SK-N-SH (cell line): ENCODE results near the gene LLGL1. TPM values are rescaled to one million over a fixed set of nuclear protein-coding genes. Genes with fewer than 3 reads are reported as not detected.
A peak's percentile ranks its signal among the peaks of the same experiment; 100 is the strongest.

Experiments used
- CTCF ChIA-PET: fragments of 300-600, 350-600 bp; formaldehyde crosslinking; extraction: SDS; loops from one replicate; lab custom pipeline; 2021; lab: Yijun Ruan, JAX
- POLR2A ChIA-PET: fragments of 350-600 bp; sonication (Branson Sonifier 250); formaldehyde crosslinking; extraction: SDS; loops from one replicate; lab custom pipeline; 2020; ENCODE audit warnings: antibody characterized with exemption, inconsistent platforms; lab: Yijun Ruan, JAX
- DNase-seq: peaks from one replicate; pipeline ENCODE4 v3.0.0; 2012
- H2AFZ ChIP-seq: fragments of 200-600 bp; sonication (generic); 2 replicates; pipeline ENCODE4 v1.8.1; 2016; ENCODE audit warnings: antibody characterized with exemption, mild to moderate bottlenecking, low read depth
- H3F3A ChIP-seq: fragments of 200-600 bp; sonication (generic); replicated peaks from 2 replicates; pipeline ENCODE3; 2016; ENCODE audit warnings: antibody characterized with exemption, mild to moderate bottlenecking; ENCODE audit not compliant: insufficient read depth
- H3K27ac ChIP-seq, 2 experiments: fragments of 200-500 bp in 1 of 2; fragments of 200-600 bp in 1 of 2; sonication (Bioruptor generic) in 1 of 2; sonication (generic), shearing (Covaris generic) in 1 of 2; 2 replicates each; pipeline versions ENCODE4 v1.5.1 to v1.6.1; 2014 to 2016; ENCODE audit warnings: low read depth in 2 of 2, inconsistent platforms in 1 of 2, low read length in 1 of 2, mild to moderate bottlenecking in 1 of 2, mixed read lengths in 1 of 2
- H3K27me3 ChIP-seq: fragments of 200-600 bp; sonication (generic), shearing (Covaris generic); 2 replicates; pipeline ENCODE4 v1.6.1; 2016; ENCODE audit warnings: mixed run types; ENCODE audit not compliant: insufficient read depth
- H3K36me3 ChIP-seq, 2 experiments: fragments of 200-500 bp in 1 of 2; fragments of 200-600 bp in 1 of 2; sonication (Bioruptor generic) in 1 of 2; sonication (generic) in 1 of 2; replicated peaks in 1 of 2; 2 replicates each; pipeline versions ENCODE3 to v1.5.1; 2014 to 2016; ENCODE audit warnings: low read length in 1 of 2, mild to moderate bottlenecking in 1 of 2; ENCODE audit not compliant: insufficient read depth in 2 of 2, control insufficient read depth in 1 of 2
- H3K4me1 ChIP-seq, 2 experiments: fragments of 200-500 bp in 1 of 2; fragments of 200-600 bp in 1 of 2; sonication (Bioruptor generic) in 1 of 2; sonication (generic), shearing (Covaris generic) in 1 of 2; 2 replicates each; pipeline versions ENCODE4 v1.5.1 to v1.6.1; 2014 to 2016; ENCODE audit warnings: low read depth in 1 of 2, low read length in 1 of 2, mixed run types in 1 of 2; ENCODE audit not compliant: insufficient read depth in 2 of 2, control insufficient read depth in 1 of 2
- H3K4me2 ChIP-seq: fragments of 200-600 bp; sonication (generic), shearing (Covaris generic); 2 replicates; pipeline ENCODE4 v1.6.1; 2017; ENCODE audit warnings: mixed run types
- H3K4me3 ChIP-seq, 2 experiments: fragments of 200-500 bp in 1 of 2; fragments of 200-600 bp in 1 of 2; sonication (Bioruptor generic) in 1 of 2; sonication (generic), shearing (Covaris generic) in 1 of 2; 2 replicates each; pipeline versions ENCODE4 v1.5.1 to v1.8.1; 2014 to 2016; ENCODE audit warnings: low read depth in 2 of 2, inconsistent platforms in 1 of 2, low read length in 1 of 2, mild to moderate bottlenecking in 1 of 2, mixed read lengths in 1 of 2, moderate library complexity in 1 of 2
- H3K79me2 ChIP-seq: fragments of 200-600 bp; sonication (generic); 2 replicates; pipeline ENCODE4 v1.8.1; 2017; ENCODE audit warnings: mild to moderate bottlenecking; ENCODE audit not compliant: insufficient read depth
- H3K9ac ChIP-seq: fragments of 200-600 bp; sonication (generic); 2 replicates; pipeline ENCODE4 v1.6.1; 2017; ENCODE audit warnings: mixed run types
- H3K9me2 ChIP-seq: fragments of 200-600 bp; sonication (generic); 2 replicates; pipeline ENCODE4 v1.6.1; 2017; ENCODE audit warnings: mixed run types
- H3K9me3 ChIP-seq: fragments of 200-600 bp; sonication (generic); 2 replicates; pipeline ENCODE4 v1.6.1; 2017; ENCODE audit warnings: mixed run types, mild to moderate bottlenecking, moderate library complexity
- H4K20me1 ChIP-seq: fragments of 200-600 bp; sonication (generic); 2 replicates; pipeline ENCODE4 v1.6.1; 2017; ENCODE audit warnings: mild to moderate bottlenecking, mixed run types; ENCODE audit not compliant: insufficient read depth
- CHD2 ChIP-seq: fragments of 150-350 bp; IDR thresholded peaks from 2 replicates; pipeline ENCODE4 v1.6.1; 2018; ENCODE audit warnings: low read length; ENCODE audit not compliant: partially characterized antibody
- ELF1 ChIP-seq: IDR thresholded peaks from 2 replicates; pipeline ENCODE4 v1.4.0; 2012
- EP300 ChIP-seq, 2 experiments: IDR thresholded peaks; 2 replicates each; pipeline versions ENCODE4 v1.4.0 to v1.6.1; 2012; ENCODE audit warnings: borderline replicate concordance in 1 of 2, low read depth in 1 of 2, low read length in 1 of 2
- EZH2phosphoT487 ChIP-seq: fragments of 200-600 bp; sonication (generic); IDR thresholded peaks from 2 replicates; pipeline ENCODE4 v1.6.1; 2017; ENCODE audit warnings: low read depth, mixed run types, mild to moderate bottlenecking, antibody characterized with exemption, moderate library complexity, borderline replicate concordance
- FOXJ3 ChIP-seq: sonication (generic); formaldehyde crosslinking; IDR thresholded peaks from 2 replicates; pipeline ENCODE4 v1.5.1; 2020; ENCODE audit warnings: mild to moderate bottlenecking, missing genetic modification reagents
- FOXM1 ChIP-seq: IDR thresholded peaks from 2 replicates; pipeline ENCODE4 v1.4.0; 2012; ENCODE audit warnings: low read depth, mild to moderate bottlenecking
- GABPA ChIP-seq: IDR thresholded peaks from 2 replicates; pipeline ENCODE4 v1.4.0; 2012; ENCODE audit warnings: low read depth, mild to moderate bottlenecking
- GATA2 ChIP-seq: sonication (generic); formaldehyde crosslinking; IDR thresholded peaks from 2 replicates; pipeline ENCODE4 v1.5.0; 2020; ENCODE audit warnings: mild to moderate bottlenecking, missing genetic modification reagents
- JUND ChIP-seq: IDR thresholded peaks from 2 replicates; pipeline ENCODE4 v1.4.0; 2012
- MEF2A ChIP-seq: IDR thresholded peaks from 2 replicates; pipeline ENCODE4 v1.4.0; 2012; ENCODE audit warnings: low read depth, borderline replicate concordance
- MXI1 ChIP-seq: IDR thresholded peaks from 2 replicates; pipeline ENCODE4 v1.6.1; 2012; ENCODE audit warnings: mild to moderate bottlenecking, low read depth, low read length, improper control_type of control experiment
- NFIC ChIP-seq: IDR thresholded peaks from 2 replicates; pipeline ENCODE4 v1.4.0; 2012; ENCODE audit warnings: borderline replicate concordance
- NRF1 ChIP-seq: IDR thresholded peaks from 2 replicates; pipeline ENCODE4 v1.6.1; 2012; ENCODE audit warnings: low read depth, mild to moderate bottlenecking, low read length
- POLR2AphosphoS5 ChIP-seq: IDR thresholded peaks from 2 replicates; pipeline ENCODE4 v1.6.1; 2012; ENCODE audit warnings: low read depth, low read length
- RAD21 ChIP-seq: IDR thresholded peaks from 2 replicates; pipeline ENCODE4 v1.6.1; 2012; ENCODE audit warnings: mild to moderate bottlenecking, low read length
- RFX5 ChIP-seq: IDR thresholded peaks from 2 replicates; pipeline ENCODE4 v1.6.1; 2012; ENCODE audit warnings: mild to moderate bottlenecking, improper control_type of control experiment, low read length
- SIN3A ChIP-seq: IDR thresholded peaks from 2 replicates; pipeline ENCODE4 v1.6.1; 2012; ENCODE audit warnings: low read depth, mild to moderate bottlenecking, low read length, moderate library complexity, borderline replicate concordance
- SMC3 ChIP-seq: IDR thresholded peaks from 2 replicates; pipeline ENCODE4 v1.6.1; 2012; ENCODE audit warnings: low read depth, low read length, improper control_type of control experiment
- TAF1 ChIP-seq: IDR thresholded peaks from 2 replicates; pipeline ENCODE4 v1.6.1; 2012; ENCODE audit warnings: low read depth, mild to moderate bottlenecking, low read length, moderate library complexity, borderline replicate concordance
- TCF12 ChIP-seq: IDR thresholded peaks from 2 replicates; pipeline ENCODE4 v1.4.0; 2012
- TEAD4 ChIP-seq: IDR thresholded peaks from 2 replicates; pipeline ENCODE4 v1.4.0; 2012; ENCODE audit warnings: mild to moderate bottlenecking, borderline replicate concordance; ENCODE audit not compliant: insufficient read depth
- YY1 ChIP-seq: IDR thresholded peaks from 2 replicates; pipeline ENCODE4 v1.4.0; 2012; ENCODE audit warnings: low read depth, mild to moderate bottlenecking
- WGBS: methylation state at CpG from one replicate; pipeline ENCODE4 v1.1.6; 2017; ENCODE audit warnings: low lambda C conversion rate; 5-methylcytosine and 5-hydroxymethylcytosine counted together
- polyA plus RNA-seq, 3 experiments: library from polyadenylated mRNA; depleted of rRNA; stranded (reverse); fragments of >200 nt; gene quantifications; 2 replicates each; pipeline ENCODE4 v1.2.3, GENCODE V29; 2012
- TF ChIP-seq, protein P1 (sequence below): fragments of 200-600 bp; sonication (generic); IDR thresholded peaks from 2 replicates; pipeline ENCODE4 v1.6.1; 2017; ENCODE audit warnings: antibody characterized with exemption, mild to moderate bottlenecking, moderate library complexity
- TF ChIP-seq, protein P2 (sequence below): IDR thresholded peaks from 2 replicates; pipeline ENCODE4 v1.4.0; 2012; ENCODE audit warnings: low read depth, borderline replicate concordance
- TF ChIP-seq, protein P3 (sequence below): fragments of 150-350 bp; IDR thresholded peaks from 2 replicates; pipeline ENCODE4 v1.6.1; 2016; ENCODE audit warnings: mild to moderate bottlenecking, low read depth, low read length
- TF ChIP-seq, protein P4 (sequence below): IDR thresholded peaks from 2 replicates; pipeline ENCODE4; 2012
- TF ChIP-seq, protein P5 (sequence below): IDR thresholded peaks from 2 replicates; pipeline ENCODE4 v1.4.0; 2012; ENCODE audit warnings: low read depth

Gene LLGL1
- polyA plus RNA-seq, 1 of the 3 experiments (the other 2 are of a cell fraction), result 31.4 TPM

DNA sequence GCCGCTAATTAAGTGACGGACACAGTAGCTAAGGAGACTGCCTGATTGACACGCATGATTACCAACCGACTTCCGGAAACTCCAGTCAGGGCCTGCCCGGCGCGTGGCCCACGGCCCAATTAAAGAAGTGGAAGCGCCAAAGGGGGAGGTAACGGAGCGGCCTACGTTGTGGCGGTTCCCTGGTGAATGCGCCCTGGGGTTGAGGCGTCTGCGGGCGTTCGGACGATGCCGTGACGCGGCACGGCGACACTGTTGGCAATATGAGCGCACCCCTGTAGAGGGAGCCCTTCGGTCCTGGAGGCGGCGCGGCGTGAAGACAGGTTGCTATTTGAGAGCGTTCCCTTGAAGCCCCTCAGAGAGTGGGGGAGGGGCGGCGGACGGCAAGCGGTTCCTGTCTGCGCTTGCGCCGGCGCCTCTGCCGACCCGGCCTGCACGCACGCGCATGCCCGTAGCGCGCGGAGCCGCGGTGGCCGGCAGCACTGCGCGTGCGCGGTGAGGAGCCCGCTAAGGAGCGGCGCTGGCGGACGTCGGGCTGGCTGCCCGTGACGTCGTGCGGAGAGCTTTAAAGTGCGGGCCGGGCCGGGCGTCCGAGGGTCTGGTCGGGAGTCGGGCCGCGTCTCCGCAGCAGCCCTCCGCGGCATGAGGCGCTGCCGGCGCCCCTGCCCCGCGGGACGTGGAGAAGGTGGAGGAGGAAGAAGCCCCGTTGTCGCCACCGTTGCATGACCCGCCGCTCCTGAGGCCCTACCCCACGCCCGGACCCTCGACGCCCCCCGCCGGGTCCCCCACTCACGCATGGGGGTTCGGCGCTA, 41.9 kb upstream of the LLGL1 start, which contains the start of gene ALKBH5:
ALKBH5 (plus strand) TSS at position 495 of the 809 bp plus-strand sequence. CDS start 416 bp downstream, outside the sequence.
- H4K20me1 ChIP-seq, result peaks cover 44% of the 10 kb centered on the region
- H3K27me3 ChIP-seq, result no peaks in the 10 kb centered on the region
- H3K9me3 ChIP-seq, result no peaks in the 10 kb centered on the region
- peak; percentile 99 for DNase-seq
- H3K4me1 ChIP-seq, result peaks cover 9 to 43% of the 10 kb centered on the region in 2 experiments
- H3K4me3 ChIP-seq, result peak within 1 kb of the TSS; percentile 65 to 84
- H2AFZ ChIP-seq, result peak within 1 kb of the TSS; percentile 80
- ChIA-PET CTCF (interaction anchor here (0.6 to 1.9 kb wide), 5 partner anchors 9 to 40 kb away, joined by 4 to 6 read pairs (median 4); no protein-coding TSS in a partner anchor), POLR2A (interaction anchor here (0.7 to 2.0 kb wide), 5 partner anchors 13 to 57 kb away, joined by 3 to 5 read pairs (median 3); no protein-coding TSS in a partner anchor)
- H3K9me2 ChIP-seq, result no peaks in the 10 kb centered on the region
- H3K4me2 ChIP-seq, result peak within 1 kb of the TSS; percentile 98
- H3K79me2 ChIP-seq, result peaks cover 48% of the 10 kb centered on the region
- H3K36me3 ChIP-seq, result peaks cover 2 to 3% of the 10 kb centered on the region in 2 experiments
- WGBS, result 4% methylated on average over 23 of the region's 98 CpGs
- H3K9ac ChIP-seq, result peak within 1 kb of the TSS; percentile 93
- H3K27ac ChIP-seq, result peak within 1 kb of the TSS; percentile 96 to 98
- peaks cover 50% of the 10 kb centered on the region for H3F3A ChIP-seq
- TF ChIP-seq NFIC (no peak), MXI1 (peak; percentile 76), RAD21 (peak; percentile 28; the same call in 1 of the 2 replicates), FOXM1 (no peak), RFX5 (peak; percentile 72), SIN3A (no peak), NRF1 (peak; percentile 99), TCF12 (no peak; the same call in 1 of the 2 replicates), YY1 (no peak), TAF1 (no peak), JUND (no peak), CHD2 (peak; percentile 89), SMC3 (no peak), FOXJ3 (CRISPR knock-in tag) (no peak), GATA2 (CRISPR knock-in tag) (no peak), EZH2phosphoT487 (no peak), MEF2A (no peak), GABPA (0 out of 2 replicates have a peak, but pooled peaks have one; percentile 35), TEAD4 (no peak), POLR2AphosphoS5 (peak; percentile 27; the same call in 1 of the 2 replicates), EP300 (IDR thresholded peaks at IDR 0.05; ENCODE audit: borderline replicate concordance in 1 of 2, low read depth in 1 of 2, low read length in 1 of 2) (no peak), ELF1 (peak; percentile 43; the same call in 1 of the 2 replicates)
- TF ChIP-seq, protein P1, sequence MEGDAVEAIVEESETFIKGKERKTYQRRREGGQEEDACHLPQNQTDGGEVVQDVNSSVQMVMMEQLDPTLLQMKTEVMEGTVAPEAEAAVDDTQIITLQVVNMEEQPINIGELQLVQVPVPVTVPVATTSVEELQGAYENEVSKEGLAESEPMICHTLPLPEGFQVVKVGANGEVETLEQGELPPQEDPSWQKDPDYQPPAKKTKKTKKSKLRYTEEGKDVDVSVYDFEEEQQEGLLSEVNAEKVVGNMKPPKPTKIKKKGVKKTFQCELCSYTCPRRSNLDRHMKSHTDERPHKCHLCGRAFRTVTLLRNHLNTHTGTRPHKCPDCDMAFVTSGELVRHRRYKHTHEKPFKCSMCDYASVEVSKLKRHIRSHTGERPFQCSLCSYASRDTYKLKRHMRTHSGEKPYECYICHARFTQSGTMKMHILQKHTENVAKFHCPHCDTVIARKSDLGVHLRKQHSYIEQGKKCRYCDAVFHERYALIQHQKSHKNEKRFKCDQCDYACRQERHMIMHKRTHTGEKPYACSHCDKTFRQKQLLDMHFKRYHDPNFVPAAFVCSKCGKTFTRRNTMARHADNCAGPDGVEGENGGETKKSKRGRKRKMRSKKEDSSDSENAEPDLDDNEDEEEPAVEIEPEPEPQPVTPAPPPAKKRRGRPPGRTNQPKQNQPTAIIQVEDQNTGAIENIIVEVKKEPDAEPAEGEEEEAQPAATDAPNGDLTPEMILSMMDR, result peak; percentile 40
- TF ChIP-seq, protein P2, sequence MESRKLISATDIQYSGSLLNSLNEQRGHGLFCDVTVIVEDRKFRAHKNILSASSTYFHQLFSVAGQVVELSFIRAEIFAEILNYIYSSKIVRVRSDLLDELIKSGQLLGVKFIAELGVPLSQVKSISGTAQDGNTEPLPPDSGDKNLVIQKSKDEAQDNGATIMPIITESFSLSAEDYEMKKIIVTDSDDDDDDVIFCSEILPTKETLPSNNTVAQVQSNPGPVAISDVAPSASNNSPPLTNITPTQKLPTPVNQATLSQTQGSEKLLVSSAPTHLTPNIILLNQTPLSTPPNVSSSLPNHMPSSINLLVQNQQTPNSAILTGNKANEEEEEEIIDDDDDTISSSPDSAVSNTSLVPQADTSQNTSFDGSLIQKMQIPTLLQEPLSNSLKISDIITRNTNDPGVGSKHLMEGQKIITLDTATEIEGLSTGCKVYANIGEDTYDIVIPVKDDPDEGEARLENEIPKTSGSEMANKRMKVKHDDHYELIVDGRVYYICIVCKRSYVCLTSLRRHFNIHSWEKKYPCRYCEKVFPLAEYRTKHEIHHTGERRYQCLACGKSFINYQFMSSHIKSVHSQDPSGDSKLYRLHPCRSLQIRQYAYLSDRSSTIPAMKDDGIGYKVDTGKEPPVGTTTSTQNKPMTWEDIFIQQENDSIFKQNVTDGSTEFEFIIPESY, result no peak
- TF ChIP-seq, protein P3, sequence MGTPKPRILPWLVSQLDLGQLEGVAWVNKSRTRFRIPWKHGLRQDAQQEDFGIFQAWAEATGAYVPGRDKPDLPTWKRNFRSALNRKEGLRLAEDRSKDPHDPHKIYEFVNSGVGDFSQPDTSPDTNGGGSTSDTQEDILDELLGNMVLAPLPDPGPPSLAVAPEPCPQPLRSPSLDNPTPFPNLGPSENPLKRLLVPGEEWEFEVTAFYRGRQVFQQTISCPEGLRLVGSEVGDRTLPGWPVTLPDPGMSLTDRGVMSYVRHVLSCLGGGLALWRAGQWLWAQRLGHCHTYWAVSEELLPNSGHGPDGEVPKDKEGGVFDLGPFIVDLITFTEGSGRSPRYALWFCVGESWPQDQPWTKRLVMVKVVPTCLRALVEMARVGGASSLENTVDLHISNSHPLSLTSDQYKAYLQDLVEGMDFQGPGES, result peak; percentile 68
- TF ChIP-seq, protein P4, sequence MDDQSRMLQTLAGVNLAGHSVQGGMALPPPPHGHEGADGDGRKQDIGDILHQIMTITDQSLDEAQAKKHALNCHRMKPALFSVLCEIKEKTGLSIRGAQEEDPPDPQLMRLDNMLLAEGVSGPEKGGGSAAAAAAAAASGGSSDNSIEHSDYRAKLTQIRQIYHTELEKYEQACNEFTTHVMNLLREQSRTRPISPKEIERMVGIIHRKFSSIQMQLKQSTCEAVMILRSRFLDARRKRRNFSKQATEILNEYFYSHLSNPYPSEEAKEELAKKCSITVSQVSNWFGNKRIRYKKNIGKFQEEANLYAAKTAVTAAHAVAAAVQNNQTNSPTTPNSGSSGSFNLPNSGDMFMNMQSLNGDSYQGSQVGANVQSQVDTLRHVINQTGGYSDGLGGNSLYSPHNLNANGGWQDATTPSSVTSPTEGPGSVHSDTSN, result peak; percentile 100
- TF ChIP-seq, protein P5, sequence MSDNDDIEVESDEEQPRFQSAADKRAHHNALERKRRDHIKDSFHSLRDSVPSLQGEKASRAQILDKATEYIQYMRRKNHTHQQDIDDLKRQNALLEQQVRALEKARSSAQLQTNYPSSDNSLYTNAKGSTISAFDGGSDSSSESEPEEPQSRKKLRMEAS, result no peak; the same call in 1 of the 2 replicates
